HUES64 (cell line): Measurements from ENCODE around the gene TTLL12.

Experiments
- H3K27ac ChIP-seq: 2 replicates; pipeline ENCODE4 v1.7.0; 2013; ENCODE audit warnings: low read depth, low read length, inconsistent platforms
- H3K27me3 ChIP-seq: 2 replicates; pipeline ENCODE4 v1.6.1; 2013; ENCODE audit warnings: mild to moderate bottlenecking, low read length; ENCODE audit not compliant: insufficient read depth
- H3K36me3 ChIP-seq: 2 replicates; pipeline ENCODE4 v1.6.1; 2013; ENCODE audit warnings: mild to moderate bottlenecking, low read length; ENCODE audit not compliant: insufficient read depth
- H3K4me1 ChIP-seq: 2 replicates; pipeline ENCODE4 v1.6.1; 2013; ENCODE audit warnings: mild to moderate bottlenecking, low read length, moderate library complexity; ENCODE audit not compliant: insufficient read depth
- H3K4me3 ChIP-seq: 2 replicates; pipeline ENCODE4 v1.5.1; 2013; ENCODE audit warnings: mild to moderate bottlenecking, low read length, moderate library complexity
- H3K9ac ChIP-seq: 2 replicates; pipeline ENCODE4 v1.6.1; 2013; ENCODE audit warnings: mild to moderate bottlenecking, low read depth, low read length
- H3K9me3 ChIP-seq: 2 replicates; pipeline ENCODE4 v1.6.1; 2013; ENCODE audit warnings: low read depth, low read length; ENCODE audit not compliant: insufficient read depth
- WGBS: fragments of 150-250, 120-280 bp; methylation state at CpG from one replicate; pipeline ENCODE4 v1.1.7; 2013; ENCODE audit warnings: missing lambda C conversion rate; 5-methylcytosine and 5-hydroxymethylcytosine counted together

TTLL12 gene

GRCh38 chr22:43212434-43212952 is 25.6 kb upstream of the TTLL12 start:
- no peaks in the 10 kb centered on the region for H3K9me3 ChIP-seq
- H3K27me3 ChIP-seq, result no peaks in the 10 kb centered on the region
- no peak overlapping the region for H3K4me3 ChIP-seq
- H3K36me3 ChIP-seq, result no peaks in the 10 kb centered on the region
- H3K9ac ChIP-seq, result no peak overlapping the region
- H3K4me1 ChIP-seq, result peaks cover 6% of the 10 kb centered on the region
- WGBS, result 93% methylated on average over 23 of the region's 23 CpGs
- no peak overlapping the region for H3K27ac ChIP-seq

GRCh38 chr22:43211941-43212433 is 25.1 kb upstream of the TTLL12 start:
- Histone ChIP-seq H3K4me3 (no peak overlapping the region), H3K36me3 (no peaks in the 10 kb centered on the region), H3K4me1 (peaks cover 6% of the 10 kb centered on the region; the same call in 1 of the 2 replicates), H3K27me3 (no peaks in the 10 kb centered on the region), H3K9me3 (no peaks in the 10 kb centered on the region), H3K27ac (no peak overlapping the region), H3K9ac (no peak overlapping the region)
- 94% methylated on average over 13 of the region's 13 CpGs for WGBS

- H3K27ac ChIP-seq, result no peak overlapping the region
- 94% methylated on average over 34 of the region's 34 CpGs for WGBS
- no peaks in the 10 kb centered on the region for H3K9me3 ChIP-seq
- peaks cover 6% of the 10 kb centered on the region; the same call in 1 of the 2 replicates for H3K4me1 ChIP-seq
- H3K27me3 ChIP-seq, result no peaks in the 10 kb centered on the region
- no peak overlapping the region for H3K4me3 ChIP-seq
- H3K36me3 ChIP-seq, result no peaks in the 10 kb centered on the region
- H3K9ac ChIP-seq, result no peak overlapping the region
Observed at GRCh38 chr22:43210631-43211515, 23.9 kb upstream of the TTLL12 start.

GRCh38 chr22:43209971-43210370 is 23.0 kb upstream of the TTLL12 start:
- Histone ChIP-seq H3K27me3 (no peaks in the 10 kb centered on the region), H3K36me3 (no peaks in the 10 kb centered on the region), H3K9me3 (no peaks in the 10 kb centered on the region), H3K4me1 (peaks cover 6% of the 10 kb centered on the region; the same call in 1 of the 2 replicates), H3K4me3 (no peak overlapping the region), H3K27ac (no peak overlapping the region), H3K9ac (no peak overlapping the region)
- 92% methylated on average over 22 of the region's 22 CpGs for WGBS

GRCh38 chr22:43209523-43209890 is 22.6 kb upstream of the TTLL12 start:
- H3K9me3 ChIP-seq, result no peaks in the 10 kb centered on the region
- WGBS, result 95% methylated on average over 15 of the region's 15 CpGs
- peaks cover 6% of the 10 kb centered on the region; the same call in 1 of the 2 replicates for H3K4me1 ChIP-seq
- no peak overlapping the region for H3K9ac ChIP-seq
- no peaks in the 10 kb centered on the region for H3K36me3 ChIP-seq
- H3K27ac ChIP-seq, result no peak overlapping the region
- no peaks in the 10 kb centered on the region for H3K27me3 ChIP-seq
- no peak overlapping the region for H3K4me3 ChIP-seq

GRCh38 chr22:43208703-43209522 is 22.0 kb upstream of the TTLL12 start:
- WGBS, result 91% methylated on average over 26 of the region's 26 CpGs
- no peaks in the 10 kb centered on the region for H3K27me3 ChIP-seq
- H3K9me3 ChIP-seq, result no peaks in the 10 kb centered on the region
- H3K4me1 ChIP-seq, result peaks cover 6% of the 10 kb centered on the region; the same call in 1 of the 2 replicates
- no peak overlapping the region for H3K9ac ChIP-seq
- no peak overlapping the region for H3K4me3 ChIP-seq
- H3K36me3 ChIP-seq, result no peaks in the 10 kb centered on the region
- H3K27ac ChIP-seq, result no peak overlapping the region

- Histone ChIP-seq H3K27ac (no peak overlapping the region), H3K36me3 (no peaks in the 10 kb centered on the region), H3K27me3 (no peaks in the 10 kb centered on the region), H3K4me3 (no peak overlapping the region), H3K4me1 (no peaks in the 10 kb centered on the region), H3K9ac (no peak overlapping the region), H3K9me3 (no peaks in the 10 kb centered on the region)
- WGBS, result 93% methylated on average over 26 of the region's 26 CpGs
Observed at GRCh38 chr22:43207849-43208702, 21.1 kb upstream of the TTLL12 start.

GRCh38 chr22:43207386-43207785 is 20.5 kb upstream of the TTLL12 start:
- no peak overlapping the region for H3K9ac ChIP-seq
- WGBS, result 87% methylated on average over 13 of the region's 13 CpGs
- H3K36me3 ChIP-seq, result no peaks in the 10 kb centered on the region
- no peak overlapping the region for H3K27ac ChIP-seq
- no peak overlapping the region for H3K4me3 ChIP-seq
- H3K4me1 ChIP-seq, result peaks cover 5% of the 10 kb centered on the region; the same call in 1 of the 2 replicates
- H3K9me3 ChIP-seq, result no peaks in the 10 kb centered on the region
- no peaks in the 10 kb centered on the region for H3K27me3 ChIP-seq

GRCh38 chr22:43206509-43207161 is 19.7 kb upstream of the TTLL12 start:
- H3K36me3 ChIP-seq, result no peaks in the 10 kb centered on the region
- no peaks in the 10 kb centered on the region for H3K9me3 ChIP-seq
- H3K27ac ChIP-seq, result no peak overlapping the region
- no peaks in the 10 kb centered on the region for H3K27me3 ChIP-seq
- peaks cover 5% of the 10 kb centered on the region; the same call in 1 of the 2 replicates for H3K4me1 ChIP-seq
- no peak overlapping the region for H3K9ac ChIP-seq
- 80% methylated on average over 23 of the region's 23 CpGs for WGBS
- no peak overlapping the region for H3K4me3 ChIP-seq
